ENCODE results near the gene FGF18.
"Not testable (repeated sequence)": the region's sequence is repeated elsewhere in the genome, so short reads cannot be mapped to it uniquely, and the experiment has no call there.

Gene FGF18, protein sequence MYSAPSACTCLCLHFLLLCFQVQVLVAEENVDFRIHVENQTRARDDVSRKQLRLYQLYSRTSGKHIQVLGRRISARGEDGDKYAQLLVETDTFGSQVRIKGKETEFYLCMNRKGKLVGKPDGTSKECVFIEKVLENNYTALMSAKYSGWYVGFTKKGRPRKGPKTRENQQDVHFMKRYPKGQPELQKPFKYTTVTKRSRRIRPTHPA

DNA sequence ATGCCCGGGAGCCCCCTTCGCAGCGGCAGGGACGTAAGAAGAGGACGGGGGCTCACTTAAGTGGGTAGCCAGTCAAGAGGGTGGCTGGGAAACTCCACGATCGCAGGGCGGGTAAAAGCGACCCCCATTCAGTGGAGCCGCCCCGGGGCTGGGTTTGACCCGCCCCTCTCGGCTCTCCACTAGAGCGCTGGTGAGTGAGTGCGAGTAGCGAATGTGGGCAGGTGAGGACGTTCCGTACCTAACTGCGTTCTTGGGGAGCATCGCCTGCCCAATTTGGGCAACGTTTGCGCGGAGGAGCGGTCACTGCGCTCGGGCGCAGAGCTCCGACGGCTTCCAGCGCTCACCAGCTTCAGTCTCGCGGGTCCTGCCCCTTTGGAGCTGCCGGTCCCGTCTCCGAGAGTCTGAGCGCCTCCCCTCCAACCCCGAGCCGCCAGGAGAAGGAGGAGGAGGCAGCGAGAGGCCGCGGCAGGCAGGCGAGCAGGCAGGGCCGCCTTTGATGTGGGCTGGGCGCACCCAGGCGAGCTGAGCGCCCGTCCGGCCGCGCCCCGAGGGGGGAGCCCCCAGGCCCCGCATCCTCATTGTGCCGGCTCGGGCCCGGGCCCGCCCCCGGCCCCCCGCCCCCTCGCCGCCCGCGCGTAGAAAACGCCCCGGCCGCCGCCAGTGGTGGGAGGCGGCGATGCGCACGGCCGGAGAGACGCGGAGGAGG, at the start of gene FGF18:
Gene FGF18, plus strand, starts transcription at position 666 of the 706 bp plus-strand sequence. CDS start 553 bp downstream, outside the sequence.
- DNase-seq (ENCODE audit: low read depth) = peak; percentile 56
- peak within 1 kb of the TSS; percentile 27 for H3K4me3 ChIP-seq (ENCODE audit: control insufficient read depth, low read depth, low read length)
- TF ChIP-seq, protein P1, sequence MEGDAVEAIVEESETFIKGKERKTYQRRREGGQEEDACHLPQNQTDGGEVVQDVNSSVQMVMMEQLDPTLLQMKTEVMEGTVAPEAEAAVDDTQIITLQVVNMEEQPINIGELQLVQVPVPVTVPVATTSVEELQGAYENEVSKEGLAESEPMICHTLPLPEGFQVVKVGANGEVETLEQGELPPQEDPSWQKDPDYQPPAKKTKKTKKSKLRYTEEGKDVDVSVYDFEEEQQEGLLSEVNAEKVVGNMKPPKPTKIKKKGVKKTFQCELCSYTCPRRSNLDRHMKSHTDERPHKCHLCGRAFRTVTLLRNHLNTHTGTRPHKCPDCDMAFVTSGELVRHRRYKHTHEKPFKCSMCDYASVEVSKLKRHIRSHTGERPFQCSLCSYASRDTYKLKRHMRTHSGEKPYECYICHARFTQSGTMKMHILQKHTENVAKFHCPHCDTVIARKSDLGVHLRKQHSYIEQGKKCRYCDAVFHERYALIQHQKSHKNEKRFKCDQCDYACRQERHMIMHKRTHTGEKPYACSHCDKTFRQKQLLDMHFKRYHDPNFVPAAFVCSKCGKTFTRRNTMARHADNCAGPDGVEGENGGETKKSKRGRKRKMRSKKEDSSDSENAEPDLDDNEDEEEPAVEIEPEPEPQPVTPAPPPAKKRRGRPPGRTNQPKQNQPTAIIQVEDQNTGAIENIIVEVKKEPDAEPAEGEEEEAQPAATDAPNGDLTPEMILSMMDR (conservative IDR thresholded peaks at IDR 0.05; ENCODE audit: control insufficient read depth, insufficient read depth, low read depth, low read length) = no peak

DNA sequence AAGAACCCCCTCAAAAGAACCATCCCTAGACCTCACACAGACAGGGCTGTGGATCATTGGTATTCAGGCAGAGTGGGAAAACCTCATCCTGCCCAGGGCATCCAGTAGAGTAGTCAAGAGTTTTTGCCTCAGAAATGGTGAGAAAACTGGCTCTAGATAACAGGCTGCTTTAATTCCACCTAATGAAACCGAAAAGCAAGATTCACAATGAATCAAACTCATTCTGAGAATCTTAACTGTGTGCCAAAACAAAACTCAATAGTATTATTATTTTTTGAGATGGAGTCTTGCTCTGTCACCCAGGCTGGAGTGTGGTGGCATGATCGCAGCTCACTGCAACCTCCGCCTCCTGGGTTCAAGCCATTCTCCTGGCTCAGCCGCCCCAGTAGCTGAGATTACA, 49.5 kb upstream of the FGF18 start:
- no peak overlapping the region for H3K4me3 ChIP-seq (ENCODE audit: control insufficient read depth, low read depth, low read length)
- TF ChIP-seq, protein P1 (conservative IDR thresholded peaks at IDR 0.05; ENCODE audit: control insufficient read depth, insufficient read depth, low read depth, low read length) = no peak
- DNase-seq (ENCODE audit: low read depth) = no peak

DNA sequence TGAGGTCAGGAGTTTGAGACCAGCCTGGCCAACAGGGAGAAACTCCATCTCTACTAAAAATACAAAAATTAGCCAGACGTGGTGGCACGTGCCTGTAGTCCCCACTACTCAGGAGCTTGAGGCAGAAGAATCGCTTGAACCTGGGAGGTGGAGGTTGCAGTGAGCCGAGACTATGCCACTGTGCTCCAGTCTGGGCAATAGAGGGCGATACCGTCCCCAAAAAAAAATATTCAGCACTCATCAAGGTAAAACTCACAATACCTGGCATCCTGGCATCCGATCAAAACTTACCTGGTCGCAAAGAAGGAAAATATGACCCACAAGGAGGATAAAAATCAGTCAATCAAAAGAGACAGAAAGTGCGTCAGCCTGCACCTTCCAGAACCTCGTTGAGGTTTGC, 48.6 kb upstream of the FGF18 start:
- H3K4me3 ChIP-seq (ENCODE audit: control insufficient read depth, low read depth, low read length); DNase-seq (ENCODE audit: low read depth): not testable (repeated sequence)
- TF ChIP-seq, protein P1 (conservative IDR thresholded peaks at IDR 0.05; ENCODE audit: control insufficient read depth, insufficient read depth, low read depth, low read length) = peak; percentile 3

DNA sequence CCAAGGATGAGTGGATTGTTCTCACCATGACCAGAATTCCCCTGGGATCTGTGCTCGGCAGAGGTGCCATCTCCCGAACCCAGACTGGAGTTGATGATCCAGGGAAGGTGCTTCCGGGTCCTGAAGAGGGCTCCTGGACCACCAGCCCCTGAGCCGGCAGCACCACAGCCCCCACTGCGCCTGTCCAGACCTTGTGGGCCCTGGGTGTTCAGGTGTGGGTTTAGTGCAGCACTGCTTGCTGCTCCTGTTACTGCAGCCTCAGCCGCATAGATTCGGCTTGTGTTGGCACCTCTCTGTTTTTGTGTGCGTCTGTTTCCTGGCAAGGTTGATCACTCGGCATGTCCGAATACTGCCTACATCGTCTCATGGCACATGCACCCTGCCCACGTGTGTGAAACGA, 48.1 kb upstream of the FGF18 start:
- TF ChIP-seq, protein P1 (conservative IDR thresholded peaks at IDR 0.05; ENCODE audit: control insufficient read depth, insufficient read depth, low read depth, low read length) = no peak
- DNase-seq (ENCODE audit: low read depth) = no peak

DNA sequence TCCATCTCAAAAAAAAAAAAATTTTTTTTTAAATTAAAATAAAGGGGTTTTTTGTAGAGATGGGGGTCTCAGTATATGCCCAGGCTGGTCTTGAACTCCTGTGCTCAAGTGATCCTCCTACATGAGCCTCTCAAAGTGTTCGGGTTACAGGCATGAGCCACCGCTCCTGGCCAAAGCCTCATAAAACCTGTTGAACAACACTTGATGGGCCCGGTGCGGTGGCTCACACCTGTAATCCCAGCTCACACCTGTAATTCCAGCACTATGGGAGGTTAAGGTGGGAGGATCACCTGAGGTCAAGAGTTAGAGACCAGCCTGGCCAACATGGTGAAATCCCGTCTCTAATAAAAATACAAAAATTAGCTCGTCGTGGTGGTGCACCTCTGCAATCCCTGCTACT, 39.5 kb upstream of the FGF18 start:
- TF ChIP-seq, protein P1 (conservative IDR thresholded peaks at IDR 0.05; ENCODE audit: control insufficient read depth, insufficient read depth, low read depth, low read length) = no peak
- DNase-seq (ENCODE audit: low read depth) = no peak
- no peak overlapping the region for H3K4me3 ChIP-seq (ENCODE audit: control insufficient read depth, low read depth, low read length)

More for the DNA sequence above, 48.1 kb upstream of the FGF18 start:
- no peak overlapping the region for H3K4me3 ChIP-seq (ENCODE audit: control insufficient read depth, low read depth, low read length)

DNA sequence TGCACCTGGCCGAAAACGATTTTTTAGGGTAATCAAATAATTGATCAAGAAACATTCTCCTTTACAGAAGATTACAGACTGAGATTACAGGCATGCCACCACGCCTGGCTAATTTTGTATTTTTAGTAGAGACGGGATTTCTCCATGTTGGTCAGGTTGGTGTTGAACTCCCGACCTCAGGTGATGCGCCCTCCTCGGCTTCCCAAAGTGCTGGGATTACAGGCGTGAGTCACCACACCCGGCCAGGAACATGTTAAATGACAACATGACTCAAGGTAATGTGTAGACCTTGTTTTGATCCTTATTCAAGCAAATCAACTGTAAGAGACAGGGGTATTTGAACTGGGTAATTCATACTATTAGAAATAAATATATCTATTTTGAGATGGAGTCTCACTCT, 35.0 kb upstream of the FGF18 start:
- not testable (repeated sequence) for H3K4me3 ChIP-seq (ENCODE audit: control insufficient read depth, low read depth, low read length); DNase-seq (ENCODE audit: low read depth)

DNA sequence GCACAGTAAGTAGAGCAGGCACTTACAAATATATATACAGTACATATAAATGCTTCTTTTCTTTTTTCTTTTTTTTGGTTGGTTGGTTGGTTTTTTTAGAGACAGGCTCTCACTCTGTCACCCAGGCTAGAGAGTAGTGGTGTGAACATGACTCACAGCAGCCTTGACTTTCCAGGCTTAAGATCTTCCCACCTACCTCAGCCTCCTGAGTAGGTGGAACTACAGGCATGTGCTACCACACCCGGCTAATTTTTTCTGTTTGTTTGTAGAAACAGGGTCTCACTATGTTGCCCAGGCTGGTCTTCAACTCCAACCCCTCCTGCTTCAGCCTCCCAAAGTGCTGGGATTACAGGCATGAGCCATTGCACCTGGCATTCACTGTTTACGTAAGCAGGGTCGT, 34.4 kb upstream of the FGF18 start:
- H3K4me3 ChIP-seq (ENCODE audit: control insufficient read depth, low read depth, low read length); DNase-seq (ENCODE audit: low read depth): not testable (repeated sequence)
